SK-N-MC (cell line): ENCODE measurements around the gene ELMO1.

Experiments used
- EZH2 ChIP-seq: fragments of 200-600 bp; sonication (generic); IDR thresholded peaks from one replicate; pipeline ENCODE4 v1.6.1; 2017; ENCODE audit warnings: antibody characterized with exemption
- POLR2AphosphoS5 ChIP-seq: IDR thresholded peaks from 2 replicates; pipeline ENCODE4 v1.6.1; 2012; ENCODE audit warnings: mild to moderate bottlenecking, low read depth, low read length, borderline replicate concordance

DNA sequence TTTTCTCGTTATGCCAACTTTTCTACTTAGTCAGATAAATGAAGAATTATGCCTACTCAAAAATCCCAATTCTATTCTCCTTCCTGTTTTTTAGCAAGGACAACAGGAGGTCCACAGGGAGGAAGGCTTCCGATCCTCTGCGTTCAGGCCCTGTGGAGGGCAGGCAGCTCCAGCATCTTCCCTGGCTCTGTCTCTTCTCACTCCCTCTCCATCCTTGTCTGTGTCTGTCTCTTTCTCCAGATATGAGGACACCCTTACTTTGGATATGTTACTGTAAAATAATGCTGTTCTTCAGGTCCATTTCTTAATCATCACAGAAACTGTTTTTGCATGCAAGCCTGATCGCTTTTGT lies 166.6 kb downstream of the ELMO1 start:
- no peak for TF ChIP-seq EZH2
- TF ChIP-seq POLR2AphosphoS5: no peak
